ENCODE data around the gene TBC1D1.

The TBC1D1 gene

GRCh38 chr4:38040619-38041018 lies 149.7 kb downstream of the TBC1D1 start:
- in situ Hi-C loops (cut with HindIII; ENCODE audit: low sequenced_read_pairs): no loop called here

- in situ Hi-C loops (cut with HindIII; ENCODE audit: low sequenced_read_pairs): no loop called here
Measured at GRCh38 chr4:38044060-38044459, 153.2 kb downstream of the TBC1D1 start.

- in situ Hi-C loops (cut with HindIII; ENCODE audit: low sequenced_read_pairs): no loop called here
Measured at GRCh38 chr4:38045289-38045988, 154.6 kb downstream of the TBC1D1 start.

- in situ Hi-C loops (cut with HindIII; ENCODE audit: low sequenced_read_pairs): no loop called here
Measured at GRCh38 chr4:38046727-38047489, 156.0 kb downstream of the TBC1D1 start.

- in situ Hi-C loops (cut with HindIII; ENCODE audit: low sequenced_read_pairs): no loop called here
Measured at GRCh38 chr4:38049545-38050170, 158.8 kb downstream of the TBC1D1 start.

GRCh38 chr4:38050560-38051350 lies 159.9 kb downstream of the TBC1D1 start:
- in situ Hi-C loops (cut with HindIII; ENCODE audit: low sequenced_read_pairs): no loop called here

- in situ Hi-C loops (cut with HindIII; ENCODE audit: low sequenced_read_pairs): no loop called here
Measured at GRCh38 chr4:38055566-38055965, 164.7 kb downstream of the TBC1D1 start.

GRCh38 chr4:38056011-38056685 lies 165.3 kb downstream of the TBC1D1 start:
- in situ Hi-C loops (cut with HindIII; ENCODE audit: low sequenced_read_pairs): no loop called here

- in situ Hi-C loops (cut with HindIII; ENCODE audit: low sequenced_read_pairs): no loop called here
Measured at GRCh38 chr4:38058151-38058550, 167.3 kb downstream of the TBC1D1 start.

GRCh38 chr4:38060829-38061431 lies 170.0 kb downstream of the TBC1D1 start:
- in situ Hi-C loops (cut with HindIII; ENCODE audit: low sequenced_read_pairs): no loop called here

- in situ Hi-C loops (cut with HindIII; ENCODE audit: low sequenced_read_pairs): no loop called here
Measured at GRCh38 chr4:38062088-38062775, 171.3 kb downstream of the TBC1D1 start.

GRCh38 chr4:38062776-38063097 lies 171.9 kb downstream of the TBC1D1 start:
- in situ Hi-C loops (cut with HindIII; ENCODE audit: low sequenced_read_pairs): no loop called here

- in situ Hi-C loops (cut with HindIII; ENCODE audit: low sequenced_read_pairs): no loop called here
Measured at GRCh38 chr4:38065176-38065575, 174.3 kb downstream of the TBC1D1 start.

- in situ Hi-C loops (cut with HindIII; ENCODE audit: low sequenced_read_pairs): no loop called here
Measured at GRCh38 chr4:38065900-38066299, 175.0 kb downstream of the TBC1D1 start.

GRCh38 chr4:38067499-38067898 lies 176.6 kb downstream of the TBC1D1 start:
- in situ Hi-C loops (cut with HindIII; ENCODE audit: low sequenced_read_pairs): no loop called here

GRCh38 chr4:38068107-38068506 lies 177.2 kb downstream of the TBC1D1 start:
- in situ Hi-C loops (cut with HindIII; ENCODE audit: low sequenced_read_pairs): no loop called here

- in situ Hi-C loops (cut with HindIII; ENCODE audit: low sequenced_read_pairs): no loop called here
Measured at GRCh38 chr4:38069271-38069760, 178.4 kb downstream of the TBC1D1 start.

- in situ Hi-C loops (cut with HindIII; ENCODE audit: low sequenced_read_pairs): no loop called here
Measured at GRCh38 chr4:38071801-38072431, 181.0 kb downstream of the TBC1D1 start.

- in situ Hi-C loops (cut with HindIII; ENCODE audit: low sequenced_read_pairs): no loop called here
Measured at GRCh38 chr4:38072578-38072977, 181.7 kb downstream of the TBC1D1 start.
